Neutrophil (primary cell): ENCODE data around the gene SERPINF2.
"Not testable (repeated sequence)": the region's sequence is repeated elsewhere in the genome, so short reads cannot be mapped to it uniquely, and the experiment has no call there.

Experiments used
- H3K27ac ChIP-seq: fragments of 200-600 bp; sonication (generic); 2 replicates; pipeline ENCODE4 v1.5.1; 2016; ENCODE audit warnings: mild to moderate bottlenecking, moderate library complexity
- H3K27me3 ChIP-seq: fragments of 200-600 bp; sonication (generic); 2 replicates; pipeline ENCODE4 v1.6.0; 2016; ENCODE audit warnings: mild to moderate bottlenecking
- H3K36me3 ChIP-seq: fragments of 200-600 bp; sonication (generic); 2 replicates; pipeline ENCODE4 v1.5.1; 2017
- H3K4me1 ChIP-seq, 2 experiments: fragments of 200-600 bp in 1 of 2; sonication (generic) in 1 of 2; 1 replicate in 1 of 2; 2 replicates in 1 of 2; pipeline versions ENCODE4 v1.5.1 to v1.6.1; 2013 to 2016; ENCODE audit warnings: low read depth in 1 of 2, low read length in 1 of 2, mild to moderate bottlenecking in 1 of 2, moderate library complexity in 1 of 2; ENCODE audit not compliant: control insufficient read depth in 1 of 2, insufficient read depth in 1 of 2
- H3K4me3 ChIP-seq, 2 experiments: fragments of 200-600 bp in 1 of 2; sonication (generic) in 1 of 2; 1 replicate in 1 of 2; 2 replicates in 1 of 2; pipeline ENCODE4 v1.5.1; 2013 to 2016; ENCODE audit warnings: low read depth in 1 of 2, low read length in 1 of 2, mild to moderate bottlenecking in 1 of 2, moderate library complexity in 1 of 2
- H3K9me3 ChIP-seq: fragments of 200-600 bp; sonication (generic); 2 replicates; pipeline ENCODE4 v1.5.1; 2016
- TF ChIP-seq, protein P1 (sequence below): fragments of 200-600 bp; sonication (generic); IDR thresholded peaks from 2 replicates; pipeline ENCODE4 v1.5.1; 2016; ENCODE audit warnings: antibody characterized with exemption

Gene SERPINF2

DNA sequence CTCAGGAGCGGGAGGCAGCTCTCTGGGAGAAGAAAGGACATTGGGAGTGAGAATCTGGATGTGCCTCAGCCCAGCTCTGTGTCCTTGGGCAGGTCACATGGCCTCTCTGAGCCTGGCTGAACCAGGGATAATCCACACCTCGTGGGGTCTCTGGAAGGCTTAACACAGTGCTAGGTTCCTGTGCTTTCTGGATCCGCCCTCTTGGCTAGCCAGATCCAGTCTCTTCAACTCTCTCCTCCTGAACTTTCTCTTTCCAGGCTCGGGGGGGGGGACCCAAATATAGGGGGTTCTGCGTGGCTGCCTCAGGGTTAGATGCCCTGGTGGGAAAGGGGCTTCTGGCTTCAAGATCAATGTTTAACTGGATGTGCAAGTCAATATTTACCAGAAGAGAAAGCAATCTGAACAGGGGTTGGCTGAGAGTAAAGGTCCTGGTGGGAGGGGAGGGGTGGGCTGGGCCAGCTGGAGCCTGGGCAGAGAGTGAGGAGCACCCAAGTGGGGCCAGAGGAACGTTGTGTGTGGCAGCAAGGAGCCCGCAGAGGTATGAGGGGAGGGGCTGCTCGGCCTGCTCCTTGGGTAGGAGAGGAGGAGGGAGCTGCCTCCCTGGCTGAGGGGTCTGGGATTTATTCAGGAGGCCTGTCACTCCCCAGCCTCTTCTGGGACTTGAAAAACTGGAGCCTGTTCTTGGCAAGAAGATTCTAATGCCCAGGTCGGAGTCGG, at the start of gene SERPINF2:
Gene SERPINF2 (plus strand): TSS at position 501 of the 717 bp plus-strand sequence. CDS start 2,125 bp downstream, outside the sequence.
- TF ChIP-seq, protein P1, sequence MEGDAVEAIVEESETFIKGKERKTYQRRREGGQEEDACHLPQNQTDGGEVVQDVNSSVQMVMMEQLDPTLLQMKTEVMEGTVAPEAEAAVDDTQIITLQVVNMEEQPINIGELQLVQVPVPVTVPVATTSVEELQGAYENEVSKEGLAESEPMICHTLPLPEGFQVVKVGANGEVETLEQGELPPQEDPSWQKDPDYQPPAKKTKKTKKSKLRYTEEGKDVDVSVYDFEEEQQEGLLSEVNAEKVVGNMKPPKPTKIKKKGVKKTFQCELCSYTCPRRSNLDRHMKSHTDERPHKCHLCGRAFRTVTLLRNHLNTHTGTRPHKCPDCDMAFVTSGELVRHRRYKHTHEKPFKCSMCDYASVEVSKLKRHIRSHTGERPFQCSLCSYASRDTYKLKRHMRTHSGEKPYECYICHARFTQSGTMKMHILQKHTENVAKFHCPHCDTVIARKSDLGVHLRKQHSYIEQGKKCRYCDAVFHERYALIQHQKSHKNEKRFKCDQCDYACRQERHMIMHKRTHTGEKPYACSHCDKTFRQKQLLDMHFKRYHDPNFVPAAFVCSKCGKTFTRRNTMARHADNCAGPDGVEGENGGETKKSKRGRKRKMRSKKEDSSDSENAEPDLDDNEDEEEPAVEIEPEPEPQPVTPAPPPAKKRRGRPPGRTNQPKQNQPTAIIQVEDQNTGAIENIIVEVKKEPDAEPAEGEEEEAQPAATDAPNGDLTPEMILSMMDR = no peak
- no peaks in the 10 kb centered on the region for H3K9me3 ChIP-seq
- H3K4me3 ChIP-seq = no peak within 1 kb of the TSS
- no peaks in the 10 kb centered on the region for H3K4me1 ChIP-seq
- no peaks in the 10 kb centered on the region for H3K27me3 ChIP-seq
- peaks cover 5% of the 10 kb centered on the region for H3K36me3 ChIP-seq
- no peak within 1 kb of the TSS for H3K27ac ChIP-seq

DNA sequence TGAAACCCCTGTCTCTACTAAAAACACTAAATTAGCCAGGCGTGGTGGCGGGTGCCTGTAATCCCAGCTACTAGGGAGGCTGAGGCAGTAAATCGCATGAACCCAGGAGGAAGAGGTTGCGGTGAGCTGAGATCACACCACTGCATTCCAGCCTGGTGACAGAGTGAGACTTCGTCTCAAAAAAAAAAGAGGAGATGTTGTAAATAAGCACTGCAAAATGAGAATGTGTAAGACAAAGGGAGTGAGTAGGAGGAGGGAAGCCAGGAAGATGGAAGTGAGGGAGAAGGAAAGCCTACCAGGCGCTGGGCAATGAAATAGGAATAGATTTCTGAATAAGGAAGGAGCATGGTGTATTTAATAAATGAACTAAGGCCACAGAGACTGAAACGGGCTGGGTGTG, 49.3 kb upstream of the SERPINF2 start:
- TF ChIP-seq, protein P1 = no peak
- Histone ChIP-seq H3K4me3 (no peak overlapping the region), H3K36me3 (no peaks in the 10 kb centered on the region), H3K9me3 (no peaks in the 10 kb centered on the region), H3K27me3 (peaks cover 4% of the 10 kb centered on the region), H3K4me1 (no peaks in the 10 kb centered on the region), H3K27ac (no peak overlapping the region)

DNA sequence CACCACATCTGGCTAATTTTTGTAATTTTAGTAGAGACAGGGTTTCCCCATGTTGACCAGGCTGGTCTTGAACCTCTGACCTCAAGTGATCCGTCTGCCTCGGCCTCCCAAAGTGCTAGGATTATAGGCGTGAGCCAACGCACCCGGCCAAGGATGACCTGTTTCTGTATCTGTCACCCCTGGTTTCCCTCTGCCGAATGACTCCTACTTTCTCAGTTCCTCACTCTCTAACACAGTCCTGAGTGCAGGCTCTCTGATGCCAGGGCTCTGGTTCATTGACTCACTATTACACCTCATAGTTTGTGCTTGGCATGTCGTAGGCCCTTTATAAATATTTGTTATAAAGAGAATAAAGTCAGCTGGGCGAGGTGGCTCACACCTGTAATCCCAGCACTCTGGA, 47.3 kb upstream of the SERPINF2 start:
- TF ChIP-seq, protein P1 = no peak
- H3K9me3 ChIP-seq = no peaks in the 10 kb centered on the region
- no peak overlapping the region for H3K4me3 ChIP-seq
- no peaks in the 10 kb centered on the region for H3K4me1 ChIP-seq
- H3K36me3 ChIP-seq = no peaks in the 10 kb centered on the region
- no peak overlapping the region for H3K27ac ChIP-seq
- peaks cover 4% of the 10 kb centered on the region for H3K27me3 ChIP-seq

DNA sequence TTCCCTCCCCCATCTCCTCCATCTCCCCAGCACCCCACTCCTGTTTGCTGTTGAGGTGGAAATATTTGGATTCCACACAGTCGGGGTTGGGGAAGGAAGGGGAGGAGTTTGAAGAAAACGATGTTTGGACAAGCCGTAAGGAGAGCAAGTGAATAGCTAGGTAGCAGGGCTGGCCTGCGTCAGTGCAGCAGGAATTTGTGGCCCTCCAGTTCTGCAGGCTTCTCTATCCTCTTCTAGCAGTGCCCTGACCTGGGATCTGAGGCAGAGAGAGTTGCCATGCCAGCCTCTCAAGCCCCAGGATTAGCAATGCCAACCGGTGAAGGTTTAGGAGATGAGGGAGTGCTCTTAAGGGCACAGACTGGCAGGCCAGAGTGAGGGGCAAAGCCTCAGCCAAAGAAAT, 45.0 kb upstream of the SERPINF2 start:
- Histone ChIP-seq H3K4me1 (no peaks in the 10 kb centered on the region), H3K27ac (no peak overlapping the region), H3K36me3 (no peaks in the 10 kb centered on the region), H3K9me3 (no peaks in the 10 kb centered on the region), H3K27me3 (peaks cover 4% of the 10 kb centered on the region), H3K4me3 (no peak overlapping the region)
- TF ChIP-seq, protein P1 = no peak

DNA sequence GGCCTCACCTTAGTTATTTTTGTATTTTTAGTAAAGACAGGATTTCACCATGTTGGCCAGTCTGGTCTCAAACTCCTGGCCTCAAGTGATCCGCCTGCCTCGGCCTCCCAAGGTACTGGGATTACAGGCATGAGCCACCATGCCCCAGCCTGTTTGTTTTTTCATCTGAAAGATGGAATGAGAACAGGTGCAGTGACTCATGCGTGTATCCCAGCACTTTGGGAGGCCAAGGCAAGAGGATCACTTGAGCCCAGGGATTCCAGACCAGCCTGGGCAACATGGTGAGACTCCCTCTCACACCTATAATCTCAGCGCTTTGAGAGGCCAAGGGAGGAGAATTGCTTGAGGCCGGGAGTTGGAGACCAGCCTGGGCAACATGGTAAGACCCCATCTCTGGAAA, 42.8 kb upstream of the SERPINF2 start:
- H3K4me3 ChIP-seq, H3K4me1 ChIP-seq, H3K9me3 ChIP-seq, H3K27ac ChIP-seq, H3K36me3 ChIP-seq: not testable (repeated sequence)
- peaks cover 12% of the 10 kb centered on the region for H3K27me3 ChIP-seq

DNA sequence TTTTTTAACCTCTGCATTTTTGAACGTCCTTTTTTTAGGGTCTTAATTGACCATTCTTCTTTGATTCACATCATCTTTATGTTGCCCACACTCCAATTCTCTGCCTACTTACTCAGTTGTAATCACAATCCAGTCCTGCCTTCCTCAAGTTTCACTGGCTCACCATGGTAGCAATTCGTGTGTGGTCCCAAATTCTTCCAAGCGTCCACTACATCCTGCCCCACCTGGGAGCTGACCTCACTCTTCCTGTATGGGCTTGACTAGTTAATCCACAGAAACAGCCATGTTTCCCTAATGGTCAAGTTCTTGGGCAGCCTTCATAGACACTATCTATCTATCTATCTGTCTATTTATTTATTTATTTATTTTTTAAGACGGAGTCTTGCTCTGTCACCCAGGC, 39.6 kb upstream of the SERPINF2 start:
- Histone ChIP-seq H3K9me3 (no peaks in the 10 kb centered on the region), H3K27me3 (peaks cover 43% of the 10 kb centered on the region), H3K27ac (no peak overlapping the region), H3K36me3 (no peaks in the 10 kb centered on the region), H3K4me1 (no peaks in the 10 kb centered on the region), H3K4me3 (no peak overlapping the region)
- TF ChIP-seq, protein P1 = no peak
